NCI-H2227 (cell line): ENCODE measurements around the gene MAGEB3.

Source experiments
- DNase-seq: peaks from one replicate; lab custom pipeline; 2025; ENCODE audit not compliant: unreplicated experiment; lab: John Stamatoyannopoulos, UW

Gene MAGEB3

GRCh38 chrX:30278365-30278764, 47.9 kb downstream of the MAGEB3 start:
- DNase-seq = no peak

- no peak for DNase-seq
Observed at GRCh38 chrX:30280428-30280827, 50.0 kb downstream of the MAGEB3 start.

- no peak for DNase-seq
Observed at GRCh38 chrX:30282527-30282926, 52.1 kb downstream of the MAGEB3 start.

- no peak for DNase-seq
Observed at GRCh38 chrX:30283456-30284200, 53.2 kb downstream of the MAGEB3 start.
